Measurements from ENCODE around the gene RASSF5.

The RASSF5 gene

DNA sequence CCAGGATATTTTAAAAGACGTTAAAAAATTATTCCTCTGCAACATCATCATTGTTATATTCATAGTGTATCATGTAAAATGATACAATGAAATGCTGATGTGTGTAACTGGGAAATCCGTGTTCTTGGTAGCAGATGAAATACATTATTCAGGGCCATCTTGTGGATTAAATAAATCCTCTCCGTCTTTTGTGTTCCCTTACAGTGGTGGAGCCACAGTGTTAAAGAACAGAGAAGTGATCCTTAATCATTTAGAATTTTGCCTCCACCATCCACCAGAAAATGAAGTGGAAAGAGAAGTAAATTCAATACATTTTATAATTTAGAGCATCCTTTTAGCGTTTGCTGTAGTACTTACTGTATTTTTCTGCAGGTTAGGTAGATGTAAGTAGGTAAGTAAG lies 129.3 kb downstream of the RASSF5 start:
- TF ChIP-seq, protein P1, sequence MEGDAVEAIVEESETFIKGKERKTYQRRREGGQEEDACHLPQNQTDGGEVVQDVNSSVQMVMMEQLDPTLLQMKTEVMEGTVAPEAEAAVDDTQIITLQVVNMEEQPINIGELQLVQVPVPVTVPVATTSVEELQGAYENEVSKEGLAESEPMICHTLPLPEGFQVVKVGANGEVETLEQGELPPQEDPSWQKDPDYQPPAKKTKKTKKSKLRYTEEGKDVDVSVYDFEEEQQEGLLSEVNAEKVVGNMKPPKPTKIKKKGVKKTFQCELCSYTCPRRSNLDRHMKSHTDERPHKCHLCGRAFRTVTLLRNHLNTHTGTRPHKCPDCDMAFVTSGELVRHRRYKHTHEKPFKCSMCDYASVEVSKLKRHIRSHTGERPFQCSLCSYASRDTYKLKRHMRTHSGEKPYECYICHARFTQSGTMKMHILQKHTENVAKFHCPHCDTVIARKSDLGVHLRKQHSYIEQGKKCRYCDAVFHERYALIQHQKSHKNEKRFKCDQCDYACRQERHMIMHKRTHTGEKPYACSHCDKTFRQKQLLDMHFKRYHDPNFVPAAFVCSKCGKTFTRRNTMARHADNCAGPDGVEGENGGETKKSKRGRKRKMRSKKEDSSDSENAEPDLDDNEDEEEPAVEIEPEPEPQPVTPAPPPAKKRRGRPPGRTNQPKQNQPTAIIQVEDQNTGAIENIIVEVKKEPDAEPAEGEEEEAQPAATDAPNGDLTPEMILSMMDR (IDR thresholded peaks at IDR 0.05; ENCODE audit: insufficient read depth, missing control alignments), result no peak
- DNase-seq (ENCODE audit: insufficient read length, low spot score) (no peak), FAIRE-seq (no peak)

DNA sequence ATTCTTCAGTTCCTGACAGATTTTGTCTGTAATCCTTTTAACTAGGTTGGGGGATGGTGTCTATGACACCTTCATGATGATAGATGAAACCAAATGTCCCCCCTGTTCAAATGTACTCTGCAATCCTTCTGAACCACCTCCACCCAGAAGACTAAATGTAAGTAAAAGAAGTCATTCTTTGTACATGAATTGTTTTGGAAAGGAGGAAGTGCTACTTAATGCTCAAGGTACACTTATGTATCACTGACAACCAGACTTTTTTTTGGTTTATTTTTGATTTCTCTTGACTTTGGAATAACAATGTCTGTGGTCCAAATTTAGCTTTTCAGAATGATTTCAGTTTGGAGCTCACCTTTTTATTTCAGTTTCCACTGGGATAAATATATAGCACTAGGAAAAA lies 130.3 kb downstream of the RASSF5 start:
- TF ChIP-seq, protein P1 (IDR thresholded peaks at IDR 0.05; ENCODE audit: insufficient read depth, missing control alignments), result no peak
- FAIRE-seq (no peak), DNase-seq (ENCODE audit: insufficient read length, low spot score) (no peak)
